ENCODE data around the gene CCSER1.

DNA sequence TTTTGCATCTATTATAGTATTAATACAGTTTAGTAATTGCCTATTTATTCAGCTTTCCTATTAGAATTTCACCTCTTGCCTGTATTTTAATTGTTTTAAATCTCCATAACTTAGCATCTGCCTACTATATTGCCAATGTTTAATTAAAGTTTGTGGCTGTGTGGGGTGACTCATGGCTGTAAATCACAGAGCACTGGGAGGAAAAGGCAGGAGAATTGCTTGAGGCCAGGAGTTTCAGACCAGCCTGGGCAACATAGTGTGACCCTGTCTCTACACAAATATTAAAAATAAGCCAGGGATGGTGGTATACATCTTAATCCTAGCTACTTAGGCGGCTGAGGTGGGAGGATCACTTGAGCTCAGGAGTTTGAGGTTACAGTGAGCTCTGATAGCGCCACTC is 14.5 kb upstream of the CCSER1 start:
- TF ChIP-seq EZH2 (IDR thresholded peaks at IDR 0.05; ENCODE audit: borderline replicate concordance, insufficient read depth, low read depth, low read length, poor library complexity, severe bottlenecking) = no peak
- TF ChIP-seq, protein P1, sequence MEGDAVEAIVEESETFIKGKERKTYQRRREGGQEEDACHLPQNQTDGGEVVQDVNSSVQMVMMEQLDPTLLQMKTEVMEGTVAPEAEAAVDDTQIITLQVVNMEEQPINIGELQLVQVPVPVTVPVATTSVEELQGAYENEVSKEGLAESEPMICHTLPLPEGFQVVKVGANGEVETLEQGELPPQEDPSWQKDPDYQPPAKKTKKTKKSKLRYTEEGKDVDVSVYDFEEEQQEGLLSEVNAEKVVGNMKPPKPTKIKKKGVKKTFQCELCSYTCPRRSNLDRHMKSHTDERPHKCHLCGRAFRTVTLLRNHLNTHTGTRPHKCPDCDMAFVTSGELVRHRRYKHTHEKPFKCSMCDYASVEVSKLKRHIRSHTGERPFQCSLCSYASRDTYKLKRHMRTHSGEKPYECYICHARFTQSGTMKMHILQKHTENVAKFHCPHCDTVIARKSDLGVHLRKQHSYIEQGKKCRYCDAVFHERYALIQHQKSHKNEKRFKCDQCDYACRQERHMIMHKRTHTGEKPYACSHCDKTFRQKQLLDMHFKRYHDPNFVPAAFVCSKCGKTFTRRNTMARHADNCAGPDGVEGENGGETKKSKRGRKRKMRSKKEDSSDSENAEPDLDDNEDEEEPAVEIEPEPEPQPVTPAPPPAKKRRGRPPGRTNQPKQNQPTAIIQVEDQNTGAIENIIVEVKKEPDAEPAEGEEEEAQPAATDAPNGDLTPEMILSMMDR (IDR thresholded peaks at IDR 0.05) = no peak

All from B cell (primary cell).